PC-9 (cell line): ENCODE data around the gene MGLL. TPM values are rescaled to one million over a fixed set of nuclear protein-coding genes. Genes with fewer than 3 reads are reported as not detected.

Experiments used
- BruUV-seq: library from RNA; stranded (reverse); fragments of 400-500 nt; replicated peaks from 2 replicates; lab custom pipeline; 2021; lab: Mats Ljungman, UMichigan
- CTCF ChIA-PET: fragments of 300-600 bp; sonication (Branson Sonifier 250); formaldehyde crosslinking; loops from one replicate; lab custom pipeline; 2022; ENCODE audit warnings: antibody characterized with exemption; lab: Charles Lee
- POLR2A ChIA-PET: fragments of 300-600 bp; sonication (Branson Sonifier 250); formaldehyde crosslinking; loops from one replicate; lab custom pipeline; 2022; ENCODE audit warnings: antibody characterized with exemption; ENCODE audit not compliant: unreplicated experiment; lab: Charles Lee
- DNase-seq, 2 experiments: peaks; one replicate each; pipeline versions ENCODE4 v3.0.0 to v3.0.0-alpha.2; 2015 to 2022; ENCODE audit warnings: mixed read lengths in 1 of 2
- H2AFZ ChIP-seq: fragments of 200-600 bp; sonication (generic); 2 replicates; pipeline ENCODE4 v1.8.1; 2017; ENCODE audit warnings: antibody characterized with exemption
- H3F3A ChIP-seq: fragments of 200-600 bp; sonication (generic); 2 replicates; pipeline ENCODE4 v1.8.1; 2017; ENCODE audit warnings: antibody characterized with exemption, mild to moderate bottlenecking, low read depth; ENCODE audit not compliant: insufficient read depth
- H3K27ac ChIP-seq: fragments of 200-600 bp; sonication (generic); 2 replicates; pipeline ENCODE4 v1.6.1; 2016; ENCODE audit warnings: mixed run types
- H3K27me3 ChIP-seq: fragments of 200-600 bp; sonication (generic); 2 replicates; pipeline ENCODE4 v1.6.1; 2016; ENCODE audit warnings: low read depth, mixed run types; ENCODE audit not compliant: insufficient read depth
- H3K36me3 ChIP-seq: fragments of 200-600 bp; sonication (generic); 2 replicates; pipeline ENCODE4 v1.6.1; 2016; ENCODE audit warnings: low read depth, mixed run types
- H3K4me1 ChIP-seq: fragments of 200-600 bp; sonication (generic); replicated peaks from 2 replicates; pipeline ENCODE4 v1.6.1; 2016; ENCODE audit warnings: mixed run types; ENCODE audit not compliant: insufficient read depth
- H3K4me2 ChIP-seq: fragments of 200-600 bp; sonication (generic); 2 replicates; pipeline ENCODE4 v1.6.1; 2017; ENCODE audit warnings: mixed run types
- H3K4me3 ChIP-seq: fragments of 200-600 bp; sonication (generic); 2 replicates; pipeline ENCODE4 v1.6.1; 2016; ENCODE audit warnings: mixed run types
- H3K79me2 ChIP-seq: fragments of 200-600 bp; sonication (generic); 2 replicates; pipeline ENCODE4 v1.6.1; 2017; ENCODE audit warnings: low read depth, mixed run types
- H3K9me2 ChIP-seq: fragments of 200-600 bp; sonication (generic); 2 replicates; pipeline ENCODE4 v1.8.1; 2017; ENCODE audit warnings: mild to moderate bottlenecking; ENCODE audit not compliant: insufficient read depth
- H3K9me3 ChIP-seq: fragments of 200-600 bp; sonication (generic); 2 replicates; pipeline ENCODE4 v1.8.1; 2016; ENCODE audit warnings: low read depth; ENCODE audit not compliant: insufficient read depth
- H4K20me1 ChIP-seq: fragments of 200-600 bp; sonication (generic); 2 replicates; pipeline ENCODE4 v1.8.1; 2017; ENCODE audit not compliant: insufficient read depth
- CTCF ChIP-seq: fragments of 200-600 bp; sonication (generic); conservative IDR thresholded peaks from 2 replicates; pipeline ENCODE4 v1.6.1; 2017; ENCODE audit warnings: mixed run types, antibody characterized with exemption, mild to moderate bottlenecking, moderate library complexity
- EZH2 ChIP-seq: fragments of 200-600 bp; sonication (generic); IDR thresholded peaks from 2 replicates; pipeline ENCODE4 v1.8.0; 2017; ENCODE audit warnings: antibody characterized with exemption, low read depth
- intact Hi-C: fragments of 100-400 bp; cut with micrococcal nuclease; formaldehyde crosslinking; loops from one replicate; pipeline ENCODE4 v1.10.0; 2022; ENCODE audit not compliant: unreplicated experiment
- total RNA-seq: library from RNA; stranded (reverse); gene quantifications from 2 replicates; pipeline ENCODE4 v1.2.3, GENCODE V29; 2021

MGLL gene
- total RNA-seq, 1 experiment from 2014 or later: 30.7 TPM

GRCh38 chr3:127718245-127718915 is 103.9 kb downstream of the MGLL start:
- H3K27ac ChIP-seq: no peak overlapping the region
- BruUV-seq: no TSS peak
- no peak overlapping the region for H3K4me2 ChIP-seq
- H3K9me3 ChIP-seq: no peaks in the 10 kb centered on the region
- no peaks in the 10 kb centered on the region for H3K9me2 ChIP-seq
- POLR2A ChIA-PET: no interaction called here
- CTCF ChIA-PET: no interaction called here
- no peaks in the 10 kb centered on the region for H3K4me1 ChIP-seq
- H3K36me3 ChIP-seq: no peaks in the 10 kb centered on the region
- no peaks in the 10 kb centered on the region for H4K20me1 ChIP-seq
- H3K79me2 ChIP-seq: no peaks in the 10 kb centered on the region
- no peak for TF ChIP-seq CTCF
- TF ChIP-seq EZH2: no peak
- H2AFZ ChIP-seq: no peak overlapping the region
- no peaks in the 10 kb centered on the region for H3K27me3 ChIP-seq
- H3F3A ChIP-seq: no peaks in the 10 kb centered on the region
- intact Hi-C loops: no loop called here
- no peak for DNase-seq
- no peak overlapping the region for H3K4me3 ChIP-seq

- H3K9me2 ChIP-seq: no peaks in the 10 kb centered on the region
- no peaks in the 10 kb centered on the region for H3K4me1 ChIP-seq
- no TSS peak for BruUV-seq
- H3K27ac ChIP-seq: no peak overlapping the region
- H3K4me3 ChIP-seq: no peak overlapping the region
- no peaks in the 10 kb centered on the region for H3K36me3 ChIP-seq
- ChIA-PET CTCF (no interaction called here), POLR2A (no interaction called here)
- no peaks in the 10 kb centered on the region for H3K27me3 ChIP-seq
- H2AFZ ChIP-seq: no peak overlapping the region
- intact Hi-C loops: no loop called here
- H3K9me3 ChIP-seq: no peaks in the 10 kb centered on the region
- DNase-seq: no peak
- H3F3A ChIP-seq: no peaks in the 10 kb centered on the region
- H3K4me2 ChIP-seq: no peak overlapping the region
- H4K20me1 ChIP-seq: no peaks in the 10 kb centered on the region
- TF ChIP-seq EZH2 (no peak), CTCF (no peak)
- H3K79me2 ChIP-seq: no peaks in the 10 kb centered on the region
Measured at GRCh38 chr3:127717357-127718244, 104.7 kb downstream of the MGLL start.

- Histone ChIP-seq H3K36me3 (no peaks in the 10 kb centered on the region), H3K9me3 (no peaks in the 10 kb centered on the region), H3K4me2 (no peak overlapping the region), H3K79me2 (no peaks in the 10 kb centered on the region), H3K9me2 (no peaks in the 10 kb centered on the region), H3K27ac (no peak overlapping the region), H3K27me3 (no peaks in the 10 kb centered on the region), H3K4me1 (no peaks in the 10 kb centered on the region), H3K4me3 (no peak overlapping the region), H4K20me1 (no peaks in the 10 kb centered on the region), H2AFZ (no peak overlapping the region), H3F3A (no peaks in the 10 kb centered on the region)
- intact Hi-C loops: no loop called here
- ChIA-PET POLR2A (no interaction called here), CTCF (no interaction called here)
- no TSS peak for BruUV-seq
- TF ChIP-seq CTCF (no peak), EZH2 (no peak)
- DNase-seq: no peak
Measured at GRCh38 chr3:127716384-127716783, 105.9 kb downstream of the MGLL start.
